ENCODE results near the gene CNNM1. TPM values are rescaled to one million over a fixed set of nuclear protein-coding genes. Genes with fewer than 3 reads are reported as not detected.

CNNM1 gene
- total RNA-seq, 2 experiments from 2014 or later: not detected

DNA sequence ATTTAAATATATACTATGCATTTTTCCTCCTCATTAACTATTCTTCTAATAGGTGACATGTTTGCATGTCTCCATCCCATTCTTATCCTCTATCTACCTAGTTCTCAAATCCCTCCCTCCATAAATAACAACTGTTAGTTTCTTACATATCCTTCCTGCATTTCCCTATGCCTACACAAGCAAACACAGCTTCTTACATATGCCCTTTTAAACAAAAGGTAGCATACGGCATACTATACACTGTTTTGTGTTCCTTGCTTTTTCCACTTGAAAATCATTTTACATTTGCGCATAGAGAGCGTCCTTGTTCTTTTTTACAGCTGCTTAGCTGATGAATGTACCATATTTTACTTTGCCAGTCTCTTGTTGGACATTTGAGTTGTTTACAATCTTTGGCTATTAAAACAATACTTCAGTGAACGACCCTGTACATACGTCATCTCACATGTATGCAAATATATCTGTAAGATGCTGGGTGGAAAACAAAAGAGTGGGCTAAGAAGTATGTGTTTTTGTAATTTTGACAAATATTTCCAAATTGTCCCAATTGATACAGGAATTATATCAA is 93.5 kb downstream of the CNNM1 start:
- DNase-seq (no peak), ATAC-seq (no peak)
- CTCF ChIA-PET: no interaction called here
- peaks cover 27% of the 10 kb centered on the region for H3K36me3 Mint-ChIP-seq
- no peaks in the 10 kb centered on the region for H3K27me3 Mint-ChIP-seq
- no peaks in the 10 kb centered on the region for H3K9me3 Mint-ChIP-seq (ENCODE audit: low read depth)
- no peak overlapping the region for H3K4me3 Mint-ChIP-seq
- H3K4me1 Mint-ChIP-seq: peaks cover under 1% of the 10 kb centered on the region
- no peak overlapping the region for H3K27ac Mint-ChIP-seq

DNA sequence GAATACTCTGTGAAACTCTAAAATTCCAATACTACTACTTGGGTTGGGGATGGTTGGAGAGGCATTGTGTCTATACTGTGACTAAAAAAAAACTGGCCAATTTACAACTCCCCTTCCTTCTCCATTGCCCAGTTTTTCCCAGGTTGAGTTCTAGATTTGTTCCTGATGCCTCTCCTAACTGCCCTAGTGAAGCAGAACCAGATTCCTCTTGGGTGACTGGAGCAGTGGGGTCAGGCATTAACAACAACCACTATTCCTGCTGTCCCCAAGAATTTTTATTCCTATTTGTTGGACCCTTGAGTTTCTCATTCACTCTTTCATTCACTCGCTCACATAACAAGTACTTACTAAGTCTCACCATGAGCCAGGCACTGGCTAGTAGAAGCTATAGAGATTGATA is 95.5 kb downstream of the CNNM1 start:
- ATAC-seq: no peak
- Mint-ChIP-seq H3K4me1 (peaks cover 11% of the 10 kb centered on the region), H3K9me3 (ENCODE audit: low read depth) (no peaks in the 10 kb centered on the region), H3K4me3 (no peak overlapping the region), H3K36me3 (peaks cover 13% of the 10 kb centered on the region), H3K27me3 (no peaks in the 10 kb centered on the region), H3K27ac (no peak overlapping the region)
- CTCF ChIA-PET: interaction anchor here (0.5 to 1.3 kb wide), 2 partner anchors 11 to 343 kb away, joined by 3 to 4 read pairs; no protein-coding TSS in a partner anchor
- DNase-seq: no peak

- no peaks in the 10 kb centered on the region for H3K9me3 Mint-ChIP-seq (ENCODE audit: low read depth)
- ATAC-seq (no peak), DNase-seq (no peak)
- peaks cover 11% of the 10 kb centered on the region for H3K36me3 Mint-ChIP-seq
- H3K27ac Mint-ChIP-seq: no peak overlapping the region
- no peak overlapping the region for H3K4me3 Mint-ChIP-seq
- CTCF ChIA-PET: interaction anchor here (1.3 kb wide), 1 partner anchor 11 kb away, joined by 4 read pairs; no protein-coding TSS in a partner anchor
- H3K27me3 Mint-ChIP-seq: no peaks in the 10 kb centered on the region
- peaks cover 14% of the 10 kb centered on the region for H3K4me1 Mint-ChIP-seq
These were observed 96.0 kb downstream of the CNNM1 start for GRCh38 chr10:99425204-99425603.

DNA sequence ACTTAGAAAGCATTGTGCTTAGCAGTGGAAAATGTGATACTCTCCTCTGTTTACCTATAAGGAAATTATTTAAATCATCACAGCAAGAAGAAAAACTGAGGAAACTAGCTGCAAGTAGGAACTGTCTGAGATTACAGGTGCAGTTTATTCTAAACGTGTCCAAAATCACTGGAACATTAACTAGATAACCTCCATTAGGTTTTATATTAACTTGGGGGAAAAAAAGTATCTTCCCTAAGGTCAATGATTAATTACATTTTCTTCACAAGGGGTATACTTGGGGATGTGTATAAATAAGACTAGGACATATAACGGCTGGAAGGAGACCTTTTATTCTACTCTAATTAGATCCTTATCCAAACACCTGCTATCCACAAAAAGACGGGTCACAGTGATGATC is 97.5 kb downstream of the CNNM1 start:
- Mint-ChIP-seq H3K27me3 (no peaks in the 10 kb centered on the region), H3K36me3 (peaks cover 11% of the 10 kb centered on the region), H3K4me1 (peaks cover 18% of the 10 kb centered on the region), H3K9me3 (ENCODE audit: low read depth) (no peaks in the 10 kb centered on the region), H3K4me3 (no peak overlapping the region), H3K27ac (no peak overlapping the region)
- ATAC-seq (no peak), DNase-seq (no peak)
- CTCF ChIA-PET: interaction anchor here (0.7 kb wide), 1 partner anchor 9 kb away, joined by 4 read pairs; no protein-coding TSS in a partner anchor

GRCh38 chr10:99427566-99428190 is 98.5 kb downstream of the CNNM1 start:
- DNase-seq (no peak), ATAC-seq (no peak)
- H3K36me3 Mint-ChIP-seq: peaks cover 7% of the 10 kb centered on the region
- H3K4me1 Mint-ChIP-seq: peaks cover 24% of the 10 kb centered on the region
- H3K27me3 Mint-ChIP-seq: no peaks in the 10 kb centered on the region
- H3K27ac Mint-ChIP-seq: no peak overlapping the region
- no peaks in the 10 kb centered on the region for H3K9me3 Mint-ChIP-seq (ENCODE audit: low read depth)
- CTCF ChIA-PET: no interaction called here
- H3K4me3 Mint-ChIP-seq: no peak overlapping the region

- H3K27ac Mint-ChIP-seq: peak overlapping the region; percentile 89
- H3K4me1 Mint-ChIP-seq: peaks cover 24% of the 10 kb centered on the region
- no peak for DNase-seq
- CTCF ChIA-PET: interaction anchor here (1.1 to 2.2 kb wide), 5 partner anchors 9 to 230 kb away, joined by 3 to 10 read pairs (median 4); partner anchors contain the start of gene ENTPD7
- H3K27me3 Mint-ChIP-seq: no peaks in the 10 kb centered on the region
- H3K36me3 Mint-ChIP-seq: peaks cover 7% of the 10 kb centered on the region
- peak overlapping the region; percentile 87 for H3K4me3 Mint-ChIP-seq
- ATAC-seq: no peak
- no peaks in the 10 kb centered on the region for H3K9me3 Mint-ChIP-seq (ENCODE audit: low read depth)
These were observed 100.5 kb downstream of the CNNM1 start for GRCh38 chr10:99429517-99430095.

- peak; percentile 7 for ATAC-seq
- Mint-ChIP-seq H3K36me3 (peaks cover 7% of the 10 kb centered on the region), H3K27me3 (no peaks in the 10 kb centered on the region), H3K4me1 (peaks cover 24% of the 10 kb centered on the region), H3K9me3 (ENCODE audit: low read depth) (no peaks in the 10 kb centered on the region), H3K27ac (peak overlapping the region; percentile 89), H3K4me3 (peak overlapping the region; percentile 87)
- CTCF ChIA-PET: interaction anchor here (1.1 to 2.2 kb wide), 6 partner anchors 9 to 229 kb away, joined by 3 to 10 read pairs (median 4); partner anchors contain the start of genes ENTPD7 and SLC25A28
- DNase-seq: no peak
These were observed 100.9 kb downstream of the CNNM1 start for GRCh38 chr10:99430116-99430450.

DNA sequence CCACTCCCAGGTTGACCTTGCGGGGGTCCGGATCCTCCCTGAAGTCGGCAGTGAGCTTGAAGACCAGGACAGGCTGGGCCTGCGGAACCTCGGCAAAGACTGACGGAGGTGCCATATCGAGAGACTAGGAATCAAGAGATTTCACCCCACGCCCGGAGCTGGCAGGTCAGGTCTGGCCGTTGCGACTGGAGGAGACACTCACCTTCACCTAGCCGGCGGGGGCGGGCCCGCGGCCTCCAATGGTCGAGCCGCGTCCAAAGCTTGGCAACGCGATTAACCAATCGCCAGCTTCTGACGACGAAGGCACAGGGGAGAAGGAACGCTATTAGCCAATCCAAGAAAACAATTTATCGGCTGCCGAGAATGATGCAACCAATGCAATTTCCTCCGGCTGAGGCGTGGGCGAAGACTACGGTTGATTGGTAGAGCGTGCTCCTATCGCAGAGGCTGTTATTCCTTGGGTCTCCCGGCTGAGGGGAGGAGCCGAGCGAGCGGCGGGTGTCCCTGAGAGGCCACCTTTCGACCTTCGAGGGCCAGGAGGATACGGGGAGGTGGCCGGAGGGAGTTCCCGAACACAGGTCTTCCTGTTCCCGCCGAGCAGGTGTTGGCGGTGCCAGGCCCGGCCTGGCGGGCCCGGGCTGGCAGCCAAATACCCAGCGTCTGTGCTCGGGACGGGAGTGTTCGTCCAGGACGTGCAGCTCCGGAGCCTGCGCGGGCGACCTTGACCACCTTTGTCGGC is 101.5 kb downstream of the CNNM1 start, which contains the start of gene GOT1:
TSS of gene GOT1 (minus strand) at position 174 of the 739 bp plus-strand sequence. CDS start at position 115, 59 bp downstream.
- no peaks in the 10 kb centered on the region for H3K9me3 Mint-ChIP-seq (ENCODE audit: low read depth)

DNA sequence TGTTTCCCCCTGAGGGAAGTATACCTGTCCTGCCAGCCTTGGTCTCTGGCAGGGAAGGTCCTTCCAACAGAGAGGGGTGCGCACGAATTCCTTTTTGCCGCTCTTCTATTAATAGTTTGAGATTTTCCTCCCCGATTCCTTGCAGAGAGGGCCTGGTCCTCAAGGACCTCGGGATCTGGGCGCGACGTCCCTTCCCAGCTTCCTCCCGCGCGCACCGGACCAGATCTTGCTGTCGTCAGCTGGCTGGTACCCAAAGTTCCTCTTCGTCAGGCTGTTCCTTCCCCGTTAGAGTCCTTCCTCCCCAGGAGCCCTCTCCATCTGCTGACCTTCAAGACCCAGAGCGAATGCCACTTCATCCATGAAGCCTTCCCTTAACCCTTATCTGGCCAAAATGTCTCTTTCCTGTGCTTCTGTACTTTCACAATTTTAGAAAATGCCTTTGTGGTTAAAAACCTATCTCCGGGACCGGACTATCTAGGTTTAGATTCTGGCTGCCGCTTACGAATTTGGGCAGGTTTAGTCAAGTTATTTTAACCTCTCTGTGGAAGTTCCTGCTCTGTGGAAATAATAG is 102.1 kb downstream of the CNNM1 start:
- CTCF ChIA-PET: interaction anchor here (1.2 to 2.2 kb wide), 5 partner anchors 8 to 189 kb away, joined by 3 to 10 read pairs (median 5); partner anchors contain the start of gene SLC25A28
- no peak for ATAC-seq

More for the DNA sequence above, 101.5 kb downstream of the CNNM1 start, which contains the start of gene GOT1:
- Mint-ChIP-seq H3K27ac (peak within 1 kb of the TSS; percentile 89), H3K4me1 (peaks cover 25% of the 10 kb centered on the region), H3K36me3 (peaks cover 5% of the 10 kb centered on the region), H3K4me3 (peak within 1 kb of the TSS; percentile 87), H3K27me3 (no peaks in the 10 kb centered on the region)
- DNase-seq: peak; percentile 97
- ATAC-seq: peak; percentile 95
- CTCF ChIA-PET: interaction anchor here (1.1 to 2.2 kb wide), 7 partner anchors 8 to 229 kb away, joined by 3 to 10 read pairs (median 4); partner anchors contain the start of genes ENTPD7 and SLC25A28

DNA sequence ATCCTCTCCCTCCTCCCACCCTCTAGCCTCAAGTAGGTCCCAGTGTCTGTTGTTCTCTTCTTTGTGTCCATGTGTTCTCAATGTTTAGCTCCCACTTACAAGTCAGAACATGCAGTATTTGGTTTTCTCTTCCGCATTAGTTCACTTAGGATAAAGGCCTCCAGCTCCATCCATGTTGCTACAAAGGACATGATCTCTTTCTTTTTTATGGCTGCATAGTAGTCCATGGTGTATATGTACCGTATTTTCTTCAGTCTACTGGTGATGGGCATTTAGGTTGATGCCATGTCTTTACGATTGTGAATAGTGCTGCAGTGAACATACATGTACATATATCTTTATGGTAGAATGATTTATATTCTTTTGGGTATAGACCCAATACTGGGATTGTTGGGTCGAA is 102.9 kb downstream of the CNNM1 start:
- DNase-seq (no peak), ATAC-seq (no peak)
- Mint-ChIP-seq H3K4me3 (peak overlapping the region; percentile 65), H3K9me3 (ENCODE audit: low read depth) (no peaks in the 10 kb centered on the region), H3K27me3 (no peaks in the 10 kb centered on the region), H3K27ac (no peak overlapping the region), H3K36me3 (peaks cover 4% of the 10 kb centered on the region), H3K4me1 (peaks cover 27% of the 10 kb centered on the region)
- CTCF ChIA-PET: interaction anchor here (0.7 to 0.9 kb wide), 2 partner anchors 128 to 232 kb away, joined by 3 read pairs; no protein-coding TSS in a partner anchor

More for the DNA sequence above, 102.1 kb downstream of the CNNM1 start:
- Mint-ChIP-seq H3K4me1 (peaks cover 27% of the 10 kb centered on the region), H3K27me3 (no peaks in the 10 kb centered on the region), H3K9me3 (ENCODE audit: low read depth) (no peaks in the 10 kb centered on the region), H3K36me3 (peaks cover 4% of the 10 kb centered on the region), H3K27ac (peak overlapping the region; percentile 89), H3K4me3 (peak overlapping the region; percentile 87)
- DNase-seq: no peak

- peaks cover 25% of the 10 kb centered on the region for H3K4me1 Mint-ChIP-seq
- CTCF ChIA-PET: interaction anchor here (7.3 kb wide), 1 partner anchor 181 kb away, joined by 71 read pairs; no protein-coding TSS in a partner anchor
- ATAC-seq (no peak), DNase-seq (no peak)
- H3K4me3 Mint-ChIP-seq: no peak overlapping the region
- peaks cover 3% of the 10 kb centered on the region for H3K36me3 Mint-ChIP-seq
- no peaks in the 10 kb centered on the region for H3K27me3 Mint-ChIP-seq
- H3K27ac Mint-ChIP-seq: no peak overlapping the region
- H3K9me3 Mint-ChIP-seq (ENCODE audit: low read depth): no peaks in the 10 kb centered on the region
These were observed 103.7 kb downstream of the CNNM1 start for GRCh38 chr10:99432881-99433280.

DNA sequence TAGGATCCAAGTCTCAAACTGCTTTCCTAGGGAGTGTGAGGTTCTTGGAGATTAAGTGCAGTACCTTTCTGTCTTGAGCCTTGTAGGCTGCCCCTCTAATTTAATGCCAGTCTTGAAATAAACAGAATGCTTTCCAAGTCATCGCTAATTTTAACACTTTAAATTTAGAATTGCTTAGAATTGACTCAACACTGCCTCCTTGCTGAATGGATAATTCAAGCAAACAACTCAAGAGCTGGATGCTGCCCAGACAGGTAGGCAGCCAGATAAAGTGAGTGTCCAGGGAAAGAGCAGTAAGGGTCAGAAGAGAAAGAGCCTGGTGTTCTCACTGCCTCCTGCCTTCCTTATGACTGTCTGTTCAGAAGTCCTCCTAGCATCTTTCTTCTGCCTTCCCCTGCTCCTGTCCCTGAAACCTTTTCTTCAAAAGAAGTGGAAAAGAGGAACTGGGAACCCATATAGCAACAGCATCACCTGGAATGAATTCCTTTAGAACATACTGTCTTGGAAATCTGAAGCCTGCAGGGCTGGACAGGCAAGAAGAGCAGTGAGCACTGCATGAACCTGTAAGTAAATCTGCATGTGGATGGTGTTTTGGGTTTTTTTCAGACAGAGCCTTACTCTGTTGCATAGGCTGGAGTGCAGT is 104.3 kb downstream of the CNNM1 start:
- DNase-seq: no peak
- no peak overlapping the region for H3K27ac Mint-ChIP-seq
- CTCF ChIA-PET: interaction anchor here (3.8 to 7.3 kb wide), 2 partner anchors 42 to 181 kb away, joined by 18 to 71 read pairs; no protein-coding TSS in a partner anchor
- H3K36me3 Mint-ChIP-seq: peaks cover 3% of the 10 kb centered on the region
- H3K4me1 Mint-ChIP-seq: peaks cover 25% of the 10 kb centered on the region
- no peaks in the 10 kb centered on the region for H3K27me3 Mint-ChIP-seq
- ATAC-seq: no peak
- no peaks in the 10 kb centered on the region for H3K9me3 Mint-ChIP-seq (ENCODE audit: low read depth)
- H3K4me3 Mint-ChIP-seq: no peak overlapping the region

Data from activated CD8-positive, alpha-beta memory T cell treated with anti-CD3 and anti-CD28 coated beads, Interleukin-2, amount 10 ng/mL, durations not matched to agents 7 days and 5 days (primary cell).